HepG2 (cell line): ENCODE measurements around the gene PPP1R27. TPM values are rescaled to one million over a fixed set of nuclear protein-coding genes. Genes with fewer than 3 reads are reported as not detected.

Experiments
- AHR ChIP-seq: IDR thresholded peaks from 2 replicates; pipeline ENCODE4 v1.6.1; 2018; ENCODE audit warnings: missing genetic modification reagents, missing compliant biosample characterization
- BCL3 ChIP-seq: sonication (generic); formaldehyde crosslinking; IDR thresholded peaks from 2 replicates; pipeline ENCODE4 v1.5.1; 2020; ENCODE audit warnings: mild to moderate bottlenecking, missing genetic modification reagents, moderate library complexity
- E2F5 ChIP-seq: sonication (generic); formaldehyde crosslinking; conservative IDR thresholded peaks from 2 replicates; pipeline ENCODE4 v1.4.0; 2020; ENCODE audit warnings: missing genetic modification reagents
- HIVEP1 ChIP-seq: sonication (generic); formaldehyde crosslinking; IDR thresholded peaks from 2 replicates; pipeline ENCODE4 v1.4.0; 2020; ENCODE audit warnings: mild to moderate bottlenecking, missing genetic modification reagents
- HMGA1 ChIP-seq: sonication (generic); formaldehyde crosslinking; conservative IDR thresholded peaks from 2 replicates; pipeline ENCODE4 v1.4.0; 2020; ENCODE audit warnings: missing genetic modification reagents
- MAZ ChIP-seq, 2 experiments: sonication (generic) in 1 of 2; formaldehyde crosslinking in 1 of 2; IDR thresholded peaks; 2 replicates each; pipeline versions ENCODE4 v1.5.0 to v1.6.1; 2012 to 2020; ENCODE audit warnings: low read depth in 2 of 2, mild to moderate bottlenecking in 2 of 2, borderline replicate concordance in 1 of 2, improper control_type of control experiment in 1 of 2, low read length in 1 of 2, missing genetic modification reagents in 1 of 2, moderate library complexity in 1 of 2
- MTA1 ChIP-seq: sonication (generic); formaldehyde crosslinking; IDR thresholded peaks from 2 replicates; pipeline ENCODE4 v1.4.0; 2020; ENCODE audit warnings: missing genetic modification reagents, mild to moderate bottlenecking, borderline replicate concordance
- MXD4 ChIP-seq: IDR thresholded peaks from 2 replicates; pipeline ENCODE4 v1.6.1; 2016; ENCODE audit warnings: mild to moderate bottlenecking, missing biosample characterization, missing genetic modification reagents
- PRDM10 ChIP-seq: sonication (generic); formaldehyde crosslinking; IDR thresholded peaks from 2 replicates; pipeline ENCODE4 v1.4.0; 2020; ENCODE audit warnings: low read depth, missing genetic modification reagents
- ZBTB34 ChIP-seq: sonication (generic); formaldehyde crosslinking; IDR thresholded peaks from 2 replicates; pipeline ENCODE4 v1.8.0; 2022; ENCODE audit warnings: mild to moderate bottlenecking, missing genetic modification reagents
- ZHX2 ChIP-seq, 2 experiments: sonication (generic) in 1 of 2; formaldehyde crosslinking in 1 of 2; IDR thresholded peaks; 2 replicates each; pipeline versions ENCODE4 v1.6.1 to v1.9.0; 2014 to 2022; ENCODE audit warnings: antibody characterized with exemption in 1 of 2, borderline replicate concordance in 1 of 2, inconsistent platforms in 1 of 2, low read depth in 1 of 2, missing genetic modification reagents in 1 of 2
- ZNF841 ChIP-seq: sonication (generic); formaldehyde crosslinking; IDR thresholded peaks from 2 replicates; pipeline ENCODE4 v1.8.1; 2023; ENCODE audit warnings: missing genetic modification reagents, borderline replicate concordance
- polyA plus RNA-seq, 8 experiments: library from polyadenylated mRNA; depleted of rRNA in 3 of 8; stranded (reverse) in 7 of 8; unstranded in 1 of 8; fragments of >200 nt; fragmentation: Illumina TruSeq in 4 of 8; extraction: Trizol in 4 of 8; gene quantifications; 2 replicates each; pipeline versions ENCODE4 v1.2.1 to v1.2.3, GENCODE V29; 2011 to 2016; ENCODE audit warnings: low read depth in 4 of 8, missing spikeins in 1 of 8, mixed read lengths in 1 of 8; ENCODE audit not compliant: insufficient read depth in 1 of 8
- total RNA-seq, 5 experiments: library from RNA; depleted of rRNA; stranded (reverse); fragments of >200 nt; fragmentation: Illumina TruSeq; extraction: Trizol; gene quantifications; 2 replicates each; pipeline ENCODE4 v1.2.3, GENCODE V29; 2016; ENCODE audit warnings: low read depth in 1 of 5

PPP1R27 gene
- total and polyA plus RNA-seq, 2 of the 13 experiments (the other 11 are each of a cell fraction or from before 2014, with no cell fraction given): 0.17 to 1.00 TPM

GRCh38 chr17:81869221-81870130, 34.6 kb upstream of the PPP1R27 start (continued):
- TF ChIP-seq ZHX2 (IDR thresholded peaks at IDR 0.05; ENCODE audit: low read depth): 0 out of 2 replicates have a peak, but pooled peaks have one; percentile 43
- TF ChIP-seq ZHX2 (CRISPR knock-in tag; IDR thresholded peaks at IDR 0.05; ENCODE audit: borderline replicate concordance): no peak
- TF ChIP-seq ZNF841: peak; percentile 67; the same call in 1 of the 2 replicates
- TF ChIP-seq AHR (CRISPR knock-in tag): no peak
- TF ChIP-seq MAZ (IDR thresholded peaks at IDR 0.05; ENCODE audit: borderline replicate concordance, low read depth, low read length): peak; percentile 35; the same call in 1 of the 2 replicates
- TF ChIP-seq MAZ (CRISPR knock-in tag; IDR thresholded peaks at IDR 0.05; ENCODE audit: low read depth): no peak; the same call in 1 of the 2 replicates
- TF ChIP-seq MXD4 (CRISPR knock-in tag): no peak
- peak; percentile 76; the same call in 1 of the 2 replicates for TF ChIP-seq HIVEP1 (CRISPR knock-in tag)
- TF ChIP-seq ZBTB34 (CRISPR knock-in tag): 0 out of 2 replicates have a peak, but pooled peaks have one; percentile 66
- no peak for TF ChIP-seq PRDM10 (CRISPR knock-in tag)
- TF ChIP-seq MTA1 (CRISPR knock-in tag): no peak
- peak; percentile 19; the same call in 1 of the 2 replicates for TF ChIP-seq BCL3 (CRISPR knock-in tag)
- TF ChIP-seq E2F5 (CRISPR knock-in tag): no peak
- no peak for TF ChIP-seq HMGA1 (CRISPR knock-in tag)
